Esophagus muscularis mucosa (tissue), 4 donors: ENCODE data around the gene PRKAG2. TPM values are rescaled to one million over a fixed set of nuclear protein-coding genes. Genes with fewer than 3 reads are reported as not detected.

Experiments
- DNase-seq: peaks from one replicate; pipeline ENCODE4 v3.0.0-alpha.2; 2017; ENCODE audit errors: extremely low spot score
- H3K27ac ChIP-seq, 4 donors: fragments of 200-600 bp; sonication (generic); replicated peaks in 1 of 4; 1 replicate in 3 of 4; 2 replicates in 1 of 4; pipeline ENCODE4 v1.5.1; 2016 to 2019; ENCODE audit warnings: mild to moderate bottlenecking in 1 of 4
- H3K27me3 ChIP-seq, 4 donors: fragments of 200-600 bp; sonication (generic); one replicate each; pipeline versions ENCODE4 v1.5.1 to v1.6.0; 2016 to 2019
- H3K36me3 ChIP-seq, 4 donors: fragments of 200-600 bp; sonication (generic); one replicate each; pipeline ENCODE4 v1.5.1; 2016 to 2019
- H3K4me1 ChIP-seq, 4 donors: fragments of 200-600 bp; sonication (generic); one replicate each; pipeline ENCODE4 v1.5.1; 2016 to 2019
- H3K4me3 ChIP-seq, 4 donors: fragments of 200-600 bp; sonication (generic); 1 replicate in 2 of 4; 2 replicates in 2 of 4; pipeline ENCODE4 v1.5.1; 2016 to 2019; ENCODE audit warnings: mild to moderate bottlenecking in 4 of 4, moderate library complexity in 1 of 4
- H3K9me3 ChIP-seq, 4 donors: fragments of 200-600 bp; sonication (generic); 1 replicate in 3 of 4; 2 replicates in 1 of 4; pipeline ENCODE4 v1.5.1; 2016 to 2019
- EP300 ChIP-seq: sonication (generic); formaldehyde crosslinking; IDR thresholded peaks from one replicate; pipeline ENCODE4 v1.6.1; 2017; ENCODE audit warnings: antibody characterized with exemption
- POLR2A ChIP-seq: fragments of 450-650 bp; IDR thresholded peaks from one replicate; pipeline ENCODE4 v1.6.1; 2017; ENCODE audit warnings: antibody characterized with exemption, moderate library complexity, mild to moderate bottlenecking, low read depth
- POLR2AphosphoS5 ChIP-seq, 2 donors: sonication (generic); formaldehyde crosslinking; IDR thresholded peaks; one replicate each; pipeline ENCODE4 v1.6.1; 2017; ENCODE audit warnings: antibody characterized with exemption in 2 of 2
- WGBS: methylation state at CpG from one replicate; pipeline ENCODE4 v1.1.5; 2018; 5-methylcytosine and 5-hydroxymethylcytosine counted together
- intact Hi-C: fragments of 100-400 bp; cut with DNase I; formaldehyde crosslinking; loops from one replicate; pipeline ENCODE4 v1.15.1; 2023
- total RNA-seq, 4 donors: library from RNA; depleted of rRNA; stranded (reverse); fragments of >200 nt; gene quantifications; one replicate each; pipeline versions ENCODE4 v1.1.0 to v1.2.1, GENCODE V29; 2016
- TF ChIP-seq, protein P1 (sequence below), 3 experiments: fragments of 200-600 bp in 2 of 3; fragments of 450-650 bp in 1 of 3; sonication (generic) in 2 of 3; IDR thresholded peaks; one replicate each; pipeline ENCODE4 v1.5.1; 2017 to 2019; ENCODE audit warnings: antibody characterized with exemption in 3 of 3, mild to moderate bottlenecking in 2 of 3, moderate library complexity in 1 of 3

The PRKAG2 gene
- total RNA-seq, 4 donors from 2014 or later: 51.3 to 97.2 (median 77.5) TPM

DNA sequence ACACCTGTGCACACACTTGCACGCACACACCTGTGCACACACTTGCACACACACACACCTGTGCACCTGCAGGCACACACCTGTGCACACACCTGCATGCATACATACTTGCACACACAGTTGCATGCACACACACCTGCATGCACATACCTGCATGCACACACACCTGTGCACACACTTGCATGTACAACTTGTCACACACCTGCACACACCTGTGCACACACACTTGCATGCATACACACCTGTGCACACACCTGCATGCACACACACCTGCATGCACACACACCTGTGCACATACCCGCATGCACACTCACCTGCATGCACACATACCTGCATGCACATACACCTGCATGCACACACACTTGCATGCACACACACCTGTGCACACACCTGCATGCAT, 207.2 kb downstream of the PRKAG2 start:
- Histone ChIP-seq H3K27ac (no peak overlapping the region), H3K4me3 (no peak overlapping the region)
- intact Hi-C loops: no loop called here

DNA sequence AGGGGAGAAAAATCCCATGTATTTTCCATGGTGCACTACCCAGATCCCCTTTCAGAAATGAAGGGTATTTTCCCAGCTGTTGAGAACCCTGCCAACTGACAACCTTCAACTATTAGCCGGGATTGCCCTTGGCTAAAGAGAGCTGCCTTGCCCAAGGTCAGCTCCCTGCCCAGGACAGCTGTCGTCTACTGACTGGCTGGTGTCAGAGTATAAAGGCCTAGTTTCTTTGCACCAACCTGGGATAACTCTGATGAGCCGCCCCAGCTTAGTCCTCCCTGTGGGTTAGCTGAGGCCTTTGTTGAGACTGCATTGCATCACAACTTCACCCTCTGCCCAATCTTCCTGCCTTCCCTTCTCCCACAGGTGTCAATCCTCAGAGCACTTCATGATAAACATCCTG, 210.0 kb downstream of the PRKAG2 start:
- no peaks in the 10 kb centered on the region for H3K27me3 ChIP-seq
- no peak for TF ChIP-seq POLR2AphosphoS5 (IDR thresholded peaks at IDR 0.05)
- intact Hi-C loops: no loop called here
- no peak overlapping the region for H3K4me3 ChIP-seq
- no peak for DNase-seq
- WGBS: 83% methylated on average over 1 of the region's 3 CpGs
- H3K27ac ChIP-seq: peak overlapping the region in 1 of 4 donors; percentile 50
- H3K9me3 ChIP-seq: peaks cover 0 to 7% (median 7%) of the 10 kb centered on the region in 4 donors
- H3K36me3 ChIP-seq: no peaks in the 10 kb centered on the region
- peaks cover 10 to 27% (median 20%) of the 10 kb centered on the region in 4 donors for H3K4me1 ChIP-seq

More for the DNA sequence above, 207.2 kb downstream of the PRKAG2 start:
- H3K4me1 ChIP-seq: peaks cover 9 to 24% (median 20%) of the 10 kb centered on the region in 4 donors
- TF ChIP-seq, protein P1, sequence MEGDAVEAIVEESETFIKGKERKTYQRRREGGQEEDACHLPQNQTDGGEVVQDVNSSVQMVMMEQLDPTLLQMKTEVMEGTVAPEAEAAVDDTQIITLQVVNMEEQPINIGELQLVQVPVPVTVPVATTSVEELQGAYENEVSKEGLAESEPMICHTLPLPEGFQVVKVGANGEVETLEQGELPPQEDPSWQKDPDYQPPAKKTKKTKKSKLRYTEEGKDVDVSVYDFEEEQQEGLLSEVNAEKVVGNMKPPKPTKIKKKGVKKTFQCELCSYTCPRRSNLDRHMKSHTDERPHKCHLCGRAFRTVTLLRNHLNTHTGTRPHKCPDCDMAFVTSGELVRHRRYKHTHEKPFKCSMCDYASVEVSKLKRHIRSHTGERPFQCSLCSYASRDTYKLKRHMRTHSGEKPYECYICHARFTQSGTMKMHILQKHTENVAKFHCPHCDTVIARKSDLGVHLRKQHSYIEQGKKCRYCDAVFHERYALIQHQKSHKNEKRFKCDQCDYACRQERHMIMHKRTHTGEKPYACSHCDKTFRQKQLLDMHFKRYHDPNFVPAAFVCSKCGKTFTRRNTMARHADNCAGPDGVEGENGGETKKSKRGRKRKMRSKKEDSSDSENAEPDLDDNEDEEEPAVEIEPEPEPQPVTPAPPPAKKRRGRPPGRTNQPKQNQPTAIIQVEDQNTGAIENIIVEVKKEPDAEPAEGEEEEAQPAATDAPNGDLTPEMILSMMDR (IDR thresholded peaks at IDR 0.05): no peak
- TF ChIP-seq EP300: no peak
- peaks cover 0 to 7% (median 7%) of the 10 kb centered on the region in 4 donors for H3K9me3 ChIP-seq
- no peaks in the 10 kb centered on the region for H3K27me3 ChIP-seq
- no peak for DNase-seq
- 79% methylated on average over 2 of the region's 2 CpGs for WGBS
- H3K36me3 ChIP-seq: no peaks in the 10 kb centered on the region

DNA sequence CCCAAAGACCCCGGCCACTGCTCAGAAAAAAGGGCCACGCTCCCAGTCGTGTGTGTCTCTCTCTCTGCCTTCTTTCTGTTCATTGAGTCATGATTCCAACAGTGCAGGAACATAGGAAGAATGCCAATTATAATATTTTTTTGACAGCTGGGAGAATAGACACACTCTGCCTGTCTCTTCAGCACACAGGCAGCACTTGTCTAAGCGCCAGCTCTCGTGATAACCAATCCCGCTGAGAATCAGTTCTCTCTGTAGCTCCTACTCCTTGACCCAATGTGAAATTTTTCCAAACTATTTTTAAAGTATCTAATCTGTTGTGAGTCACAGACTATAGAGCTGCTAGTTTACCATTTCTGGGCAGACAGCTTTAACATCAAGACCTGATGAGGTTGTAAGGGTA, 211.5 kb downstream of the PRKAG2 start:
- no peak for TF ChIP-seq POLR2A
- TF ChIP-seq EP300: no peak
- peak; percentile 40 to 48 for TF ChIP-seq POLR2AphosphoS5 (IDR thresholded peaks at IDR 0.05)
- TF ChIP-seq, protein P1 (IDR thresholded peaks at IDR 0.05): no peak
- no peak overlapping the region for H3K4me3 ChIP-seq
- intact Hi-C loops: no loop called here
- H3K27me3 ChIP-seq: no peaks in the 10 kb centered on the region
- no peak for DNase-seq
- peaks cover 8 to 19% (median 15%) of the 10 kb centered on the region in 4 donors for H3K4me1 ChIP-seq
- WGBS: 36% methylated on average over 6 of the region's 6 CpGs
- H3K27ac ChIP-seq: peak overlapping the region; percentile 29 to 66 (median 53)
- H3K9me3 ChIP-seq: peaks cover 0 to 7% (median 7%) of the 10 kb centered on the region in 4 donors
- no peaks in the 10 kb centered on the region for H3K36me3 ChIP-seq

DNA sequence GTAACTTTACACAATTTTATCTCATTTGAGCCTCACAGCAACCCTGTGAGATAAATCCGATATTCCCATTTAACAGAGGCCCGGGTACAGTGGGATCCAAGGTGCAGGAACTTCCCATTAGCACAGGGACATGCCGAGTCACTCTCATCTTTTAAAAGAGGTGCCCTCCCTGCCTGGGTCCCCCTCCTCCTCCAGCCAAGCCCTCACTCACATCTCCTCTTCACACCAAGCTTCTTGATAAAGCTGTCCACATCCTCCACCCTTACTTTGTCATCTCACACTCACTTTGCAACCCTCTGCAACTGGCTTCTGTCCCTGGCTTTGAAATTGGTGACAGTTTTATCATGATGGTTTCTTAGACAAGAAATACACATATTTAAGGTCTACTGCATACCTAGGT, 212.6 kb downstream of the PRKAG2 start:
- WGBS: 100% methylated on average over 3 of the region's 3 CpGs
- Histone ChIP-seq H3K27me3 (no peaks in the 10 kb centered on the region), H3K27ac (no peak overlapping the region), H3K9me3 (peaks cover 0 to 7% (median 7%) of the 10 kb centered on the region in 4 donors), H3K4me1 (peaks cover 8 to 19% (median 15%) of the 10 kb centered on the region in 4 donors), H3K36me3 (no peaks in the 10 kb centered on the region), H3K4me3 (no peak overlapping the region)
- no peak for TF ChIP-seq POLR2A
- no peak for TF ChIP-seq POLR2AphosphoS5 (IDR thresholded peaks at IDR 0.05)
- TF ChIP-seq, protein P1 (IDR thresholded peaks at IDR 0.05): no peak
- no peak for TF ChIP-seq EP300
- DNase-seq: no peak
- intact Hi-C loops: no loop called here

DNA sequence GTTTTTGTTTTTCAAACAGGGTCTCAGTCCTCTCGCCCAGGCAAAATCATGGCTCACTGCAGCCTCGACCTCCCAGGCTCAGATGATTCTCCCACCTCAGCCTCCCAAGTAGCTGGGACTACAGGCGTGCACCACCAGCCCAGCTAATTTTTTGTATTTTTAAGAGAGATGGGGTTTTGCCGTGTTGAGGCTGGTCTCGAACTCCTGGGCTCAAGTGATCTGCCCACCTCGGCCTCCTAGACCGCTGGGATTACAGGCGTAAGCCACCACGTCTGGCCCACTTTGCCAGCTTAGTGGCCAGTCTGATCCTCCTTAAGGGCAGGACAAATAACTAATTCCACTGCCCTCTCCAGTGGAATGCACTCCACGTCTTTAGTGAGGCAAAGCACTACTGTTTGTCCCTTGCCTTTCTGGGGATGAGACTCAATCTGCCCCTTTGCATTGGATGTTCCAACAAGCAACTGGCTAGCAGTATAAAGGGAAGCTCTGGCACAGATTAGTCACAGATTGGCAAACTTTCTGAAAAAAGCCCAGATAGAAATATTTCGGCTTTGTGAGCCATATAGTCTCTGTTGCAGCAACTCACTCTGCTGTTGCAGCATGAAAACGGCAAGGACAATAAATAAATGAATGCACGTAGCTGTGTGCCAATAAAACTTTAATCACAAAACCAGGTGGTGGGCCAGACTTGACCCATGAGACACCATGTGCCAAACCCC, 213.4 kb downstream of the PRKAG2 start:
- H3K4me3 ChIP-seq: no peak overlapping the region
- H3K36me3 ChIP-seq: no peaks in the 10 kb centered on the region
- no peak for DNase-seq
- TF ChIP-seq POLR2A (no peak), EP300 (no peak), POLR2AphosphoS5 (IDR thresholded peaks at IDR 0.05) (no peak)
- TF ChIP-seq, protein P1 (IDR thresholded peaks at IDR 0.05): no peak
- H3K9me3 ChIP-seq: peaks cover 0 to 7% (median 7%) of the 10 kb centered on the region in 4 donors
- intact Hi-C loops: no loop called here
- no peaks in the 10 kb centered on the region for H3K27me3 ChIP-seq
- WGBS: 97% methylated on average over 13 of the region's 13 CpGs
- peaks cover 8 to 19% (median 15%) of the 10 kb centered on the region in 4 donors for H3K4me1 ChIP-seq
- H3K27ac ChIP-seq: peak overlapping the region in 1 of 4 donors; percentile 5
